K562 (cell line): ENCODE results near the gene FIZ1. TPM values are rescaled to one million over a fixed set of nuclear protein-coding genes. Genes with fewer than 3 reads are reported as not detected.

Experiments used
- ARID2 ChIP-seq: fragments of 450-650 bp; IDR thresholded peaks from 2 replicates; pipeline ENCODE4 v1.6.1; 2017; ENCODE audit warnings: antibody characterized with exemption, mild to moderate bottlenecking
- CBFA2T3 ChIP-seq: fragments of 450-650 bp; IDR thresholded peaks from 2 replicates; pipeline ENCODE4 v1.6.1; 2017
- FOXJ3 ChIP-seq: sonication (generic); formaldehyde crosslinking; IDR thresholded peaks from 2 replicates; pipeline ENCODE4 v1.4.0; 2020; ENCODE audit warnings: mild to moderate bottlenecking, missing genetic modification reagents
- JUN ChIP-seq, 2 experiments: sonication (generic) in 1 of 2; formaldehyde crosslinking in 1 of 2; IDR thresholded peaks; 2 replicates each; pipeline versions ENCODE4 v1.6.1 to v1.8.0; 2012 to 2022; ENCODE audit warnings: borderline replicate concordance in 2 of 2, mild to moderate bottlenecking in 2 of 2, improper control_type of control experiment in 1 of 2, low read depth in 1 of 2, low read length in 1 of 2, missing genetic modification reagents in 1 of 2
- KAT7 ChIP-seq: sonication (generic); formaldehyde crosslinking; IDR thresholded peaks from 2 replicates; pipeline ENCODE4 v1.8.0; 2022; ENCODE audit warnings: missing genetic modification reagents, mild to moderate bottlenecking, borderline replicate concordance
- POLR2G ChIP-seq: fragments of 200-400 bp; formaldehyde crosslinking; IDR thresholded peaks from 2 replicates; pipeline ENCODE4 v1.6.1; 2017; ENCODE audit warnings: low read depth, mild to moderate bottlenecking, antibody characterized with exemption, low read length, moderate library complexity
- POLR3G ChIP-seq: IDR thresholded peaks from 2 replicates; pipeline ENCODE4 v1.6.1; 2011; ENCODE audit not compliant: insufficient read length, insufficient replicate concordance; ENCODE audit errors: extremely low read depth
- RBM14 ChIP-seq: fragments of 200-400 bp; formaldehyde crosslinking; IDR thresholded peaks from 2 replicates; pipeline ENCODE4 v1.6.1; 2018; ENCODE audit warnings: low read depth, mild to moderate bottlenecking, low read length, moderate library complexity, borderline replicate concordance; ENCODE audit not compliant: insufficient read depth
- SP1 ChIP-seq: sonication (generic); formaldehyde crosslinking; IDR thresholded peaks from 2 replicates; pipeline ENCODE4 v1.8.1; 2022; ENCODE audit warnings: mild to moderate bottlenecking, missing genetic modification reagents
- SREBF2 ChIP-seq: sonication (generic); formaldehyde crosslinking; IDR thresholded peaks from 2 replicates; pipeline ENCODE4 v1.4.0; 2020; ENCODE audit warnings: mild to moderate bottlenecking, missing genetic modification reagents
- TAL1 ChIP-seq: fragments of 450-650 bp; IDR thresholded peaks from 2 replicates; pipeline ENCODE4 v1.6.1; 2016; ENCODE audit warnings: mild to moderate bottlenecking
- TEAD4 ChIP-seq, 2 experiments: sonication (generic) in 1 of 2; formaldehyde crosslinking in 1 of 2; IDR thresholded peaks; 2 replicates each; pipeline versions ENCODE4 v1.6.1 to v1.8.0; 2012 to 2022; ENCODE audit warnings: borderline replicate concordance in 1 of 2, inconsistent platforms in 1 of 2, low read length in 1 of 2, mild to moderate bottlenecking in 1 of 2, missing genetic modification reagents in 1 of 2
- TFAM ChIP-seq: fragments of 250-450 bp; sonication (Bioruptor Pico); conservative IDR thresholded peaks from 2 replicates; pipeline ENCODE4 v1.5.0; 2021; ENCODE audit warnings: mild to moderate bottlenecking, moderate library complexity
- ZNF133 ChIP-seq: fragments of 250-450 bp; sonication (Bioruptor Pico); IDR thresholded peaks from 2 replicates; pipeline ENCODE4 v1.4.0; 2020; ENCODE audit warnings: mild to moderate bottlenecking
- ZZZ3 ChIP-seq: fragments of 450-650 bp; IDR thresholded peaks from 2 replicates; pipeline ENCODE4 v1.6.1; 2016; ENCODE audit warnings: antibody characterized with exemption, mild to moderate bottlenecking, moderate library complexity
- polyA plus RNA-seq, 8 experiments: library from polyadenylated mRNA; depleted of rRNA in 4 of 8; stranded (reverse) in 5 of 8; unstranded in 3 of 8; fragments of >200 nt; fragmentation: Nextera tagmentation in 2 of 8; fragmentation: Illumina TruSeq in 1 of 8; extraction: Ambion mirVana in 2 of 8; extraction: Trizol in 1 of 8; gene quantifications; 2 replicates each; pipeline versions ENCODE4 v1.2.1 to v1.2.3, GENCODE V29; 2011 to 2014; ENCODE audit warnings: inconsistent platforms in 1 of 8, missing spikeins in 1 of 8
- total RNA-seq, 7 experiments: library from RNA; depleted of rRNA in 6 of 7; stranded (reverse); fragments of >200 nt in 6 of 7; fragmentation: Illumina TruSeq in 2 of 7; extraction: Trizol in 2 of 7; gene quantifications; 2 replicates each; pipeline versions ENCODE4 v1.2.1 to v1.2.3, GENCODE V29; 2011 to 2021; ENCODE audit warnings: low replicate concordance in 1 of 7
- TF ChIP-seq, protein P1 (sequence below): IDR thresholded peaks from 2 replicates; pipeline ENCODE4 v1.6.1; 2014; ENCODE audit warnings: antibody characterized with exemption
- TF ChIP-seq, protein P2 (sequence below): sonication (generic); formaldehyde crosslinking; IDR thresholded peaks from 2 replicates; pipeline ENCODE4 v1.9.0; 2022; ENCODE audit warnings: mild to moderate bottlenecking, missing genetic modification reagents
- TF ChIP-seq, protein P3 (sequence below), 2 experiments: fragments of 450-650 bp in 1 of 2; sonication (generic) in 1 of 2; formaldehyde crosslinking; conservative IDR thresholded peaks; 2 replicates each; pipeline versions ENCODE4 v1.4.0 to v1.8.1; 2020 to 2022; ENCODE audit warnings: mild to moderate bottlenecking in 1 of 2, missing genetic modification reagents in 1 of 2
- TF ChIP-seq, protein P4 (sequence below): IDR thresholded peaks from 2 replicates; pipeline ENCODE4 v1.6.1; 2011; ENCODE audit warnings: borderline replicate concordance, low read depth, mild to moderate bottlenecking, moderate library complexity, low read length; ENCODE audit not compliant: insufficient read depth, poor library complexity, severe bottlenecking
- TF ChIP-seq, protein P5 (sequence below): fragments of 250-450 bp; sonication (Bioruptor Pico); IDR thresholded peaks from 2 replicates; pipeline ENCODE4 v1.8.0; 2022; ENCODE audit warnings: moderate library complexity, mild to moderate bottlenecking, inconsistent platforms

Gene FIZ1
- total and polyA plus RNA-seq, 9 of the 15 experiments (the other 6 are each of a cell fraction or from before 2014, with no cell fraction given), result 0.79 to 17.5 (median 5.5) TPM

DNA sequence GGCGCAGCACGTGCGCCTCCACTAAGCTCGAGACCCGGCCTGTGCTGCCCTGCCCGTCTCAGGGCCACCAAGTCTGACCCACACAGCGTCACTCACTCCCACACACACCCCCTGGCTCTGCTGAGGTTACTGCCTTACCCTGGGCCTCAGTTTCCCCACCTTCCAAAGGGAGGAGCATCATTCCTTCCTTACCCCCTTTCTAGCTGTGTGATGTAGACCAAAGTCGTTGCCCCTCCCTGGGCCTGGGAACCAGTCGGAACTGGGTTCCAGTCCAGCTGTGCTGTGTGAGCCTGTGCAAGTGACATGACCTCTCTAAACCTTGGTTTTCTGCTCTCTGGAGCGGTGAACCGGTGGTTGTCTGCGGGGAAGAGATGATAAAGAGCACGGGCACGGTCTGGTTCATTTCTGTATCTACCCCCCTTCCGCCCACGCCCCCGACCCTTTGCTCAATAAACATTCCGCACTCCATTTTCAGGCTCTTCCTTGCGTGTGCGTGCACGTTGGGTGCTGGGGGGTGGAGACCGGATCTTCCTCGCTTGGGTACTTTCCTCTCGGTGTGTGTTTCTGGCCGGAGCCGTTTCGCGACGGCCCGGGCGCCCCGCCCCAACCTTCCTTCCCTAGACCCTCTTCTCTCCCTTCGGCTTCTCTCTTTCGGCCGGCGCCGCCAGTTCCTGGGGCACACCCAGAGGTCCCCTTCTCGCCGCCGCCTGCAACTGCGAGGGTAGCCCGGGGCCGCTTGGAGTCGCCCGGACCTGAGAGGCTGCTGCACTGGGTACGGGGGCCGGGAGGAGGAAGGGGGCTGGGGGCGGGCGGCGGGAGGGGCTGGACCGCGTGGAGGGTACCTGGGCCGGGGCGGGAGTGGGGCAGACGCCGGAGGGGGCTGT, 43.9 kb upstream of the FIZ1 start, which contains the start of gene ZNF581 (continued):
- TF ChIP-seq, protein P1, sequence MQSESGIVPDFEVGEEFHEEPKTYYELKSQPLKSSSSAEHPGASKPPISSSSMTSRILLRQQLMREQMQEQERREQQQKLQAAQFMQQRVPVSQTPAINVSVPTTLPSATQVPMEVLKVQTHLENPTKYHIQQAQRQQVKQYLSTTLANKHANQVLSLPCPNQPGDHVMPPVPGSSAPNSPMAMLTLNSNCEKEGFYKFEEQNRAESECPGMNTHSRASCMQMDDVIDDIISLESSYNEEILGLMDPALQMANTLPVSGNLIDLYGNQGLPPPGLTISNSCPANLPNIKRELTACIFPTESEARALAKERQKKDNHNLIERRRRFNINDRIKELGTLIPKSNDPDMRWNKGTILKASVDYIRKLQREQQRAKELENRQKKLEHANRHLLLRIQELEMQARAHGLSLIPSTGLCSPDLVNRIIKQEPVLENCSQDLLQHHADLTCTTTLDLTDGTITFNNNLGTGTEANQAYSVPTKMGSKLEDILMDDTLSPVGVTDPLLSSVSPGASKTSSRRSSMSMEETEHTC, result no peak
- TF ChIP-seq POLR2G, result peak; percentile 87
- TF ChIP-seq, protein P2, sequence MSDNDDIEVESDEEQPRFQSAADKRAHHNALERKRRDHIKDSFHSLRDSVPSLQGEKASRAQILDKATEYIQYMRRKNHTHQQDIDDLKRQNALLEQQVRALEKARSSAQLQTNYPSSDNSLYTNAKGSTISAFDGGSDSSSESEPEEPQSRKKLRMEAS (CRISPR knock-in tag), result 0 out of 2 replicates have a peak, but pooled peaks have one; percentile 23
- TF ChIP-seq, protein P3, sequence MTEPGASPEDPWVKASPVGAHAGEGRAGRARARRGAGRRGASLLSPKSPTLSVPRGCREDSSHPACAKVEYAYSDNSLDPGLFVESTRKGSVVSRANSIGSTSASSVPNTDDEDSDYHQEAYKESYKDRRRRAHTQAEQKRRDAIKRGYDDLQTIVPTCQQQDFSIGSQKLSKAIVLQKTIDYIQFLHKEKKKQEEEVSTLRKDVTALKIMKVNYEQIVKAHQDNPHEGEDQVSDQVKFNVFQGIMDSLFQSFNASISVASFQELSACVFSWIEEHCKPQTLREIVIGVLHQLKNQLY (CRISPR knock-in tag; conservative IDR thresholded peaks at IDR 0.05), result no peak
- TF ChIP-seq SREBF2, result no peak
- TF ChIP-seq FOXJ3 (CRISPR knock-in tag), result no peak
- no peak for TF ChIP-seq KAT7 (CRISPR knock-in tag)
- TF ChIP-seq SP1 (CRISPR knock-in tag), result peak; percentile 84
- TF ChIP-seq ZNF133 (CRISPR knock-in tag), result no peak
- TF ChIP-seq TAL1, result no peak
- no peak for TF ChIP-seq POLR3G
- TF ChIP-seq, protein P4, sequence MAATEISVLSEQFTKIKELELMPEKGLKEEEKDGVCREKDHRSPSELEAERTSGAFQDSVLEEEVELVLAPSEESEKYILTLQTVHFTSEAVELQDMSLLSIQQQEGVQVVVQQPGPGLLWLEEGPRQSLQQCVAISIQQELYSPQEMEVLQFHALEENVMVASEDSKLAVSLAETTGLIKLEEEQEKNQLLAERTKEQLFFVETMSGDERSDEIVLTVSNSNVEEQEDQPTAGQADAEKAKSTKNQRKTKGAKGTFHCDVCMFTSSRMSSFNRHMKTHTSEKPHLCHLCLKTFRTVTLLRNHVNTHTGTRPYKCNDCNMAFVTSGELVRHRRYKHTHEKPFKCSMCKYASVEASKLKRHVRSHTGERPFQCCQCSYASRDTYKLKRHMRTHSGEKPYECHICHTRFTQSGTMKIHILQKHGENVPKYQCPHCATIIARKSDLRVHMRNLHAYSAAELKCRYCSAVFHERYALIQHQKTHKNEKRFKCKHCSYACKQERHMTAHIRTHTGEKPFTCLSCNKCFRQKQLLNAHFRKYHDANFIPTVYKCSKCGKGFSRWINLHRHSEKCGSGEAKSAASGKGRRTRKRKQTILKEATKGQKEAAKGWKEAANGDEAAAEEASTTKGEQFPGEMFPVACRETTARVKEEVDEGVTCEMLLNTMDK, result no peak
- no peak for TF ChIP-seq CBFA2T3
- TF ChIP-seq TEAD4 (IDR thresholded peaks at IDR 0.05; ENCODE audit: low read length), result no peak
- TF ChIP-seq TEAD4 (CRISPR knock-in tag; IDR thresholded peaks at IDR 0.05; ENCODE audit: borderline replicate concordance), result no peak
- TF ChIP-seq ARID2, result no peak
- TF ChIP-seq JUN (IDR thresholded peaks at IDR 0.05; ENCODE audit: borderline replicate concordance, low read depth, low read length), result no peak
- TF ChIP-seq JUN (CRISPR knock-in tag; IDR thresholded peaks at IDR 0.05; ENCODE audit: borderline replicate concordance), result no peak
- TF ChIP-seq, protein P5, sequence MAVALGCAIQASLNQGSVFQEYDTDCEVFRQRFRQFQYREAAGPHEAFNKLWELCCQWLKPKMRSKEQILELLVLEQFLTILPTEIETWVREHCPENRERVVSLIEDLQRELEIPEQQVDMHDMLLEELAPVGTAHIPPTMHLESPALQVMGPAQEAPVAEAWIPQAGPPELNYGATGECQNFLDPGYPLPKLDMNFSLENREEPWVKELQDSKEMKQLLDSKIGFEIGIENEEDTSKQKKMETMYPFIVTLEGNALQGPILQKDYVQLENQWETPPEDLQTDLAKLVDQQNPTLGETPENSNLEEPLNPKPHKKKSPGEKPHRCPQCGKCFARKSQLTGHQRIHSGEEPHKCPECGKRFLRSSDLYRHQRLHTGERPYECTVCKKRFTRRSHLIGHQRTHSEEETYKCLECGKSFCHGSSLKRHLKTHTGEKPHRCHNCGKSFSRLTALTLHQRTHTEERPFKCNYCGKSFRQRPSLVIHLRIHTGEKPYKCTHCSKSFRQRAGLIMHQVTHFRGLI (CRISPR knock-in tag), result no peak
- no peak for TF ChIP-seq TFAM (CRISPR knock-in tag)
- no peak for TF ChIP-seq RBM14
- no peak for TF ChIP-seq ZZZ3
